H1 (cell line): Measurements from ENCODE around the gene GFOD1. TPM values are rescaled to one million over a fixed set of nuclear protein-coding genes. Genes with fewer than 3 reads are reported as not detected.

ENCODE experiments used
- CTCF ChIA-PET: fragments of 300-600 bp; sonication (Branson Sonifier 250); formaldehyde crosslinking; loops from one replicate; lab custom pipeline; 2021; ENCODE audit not compliant: partially characterized antibody; lab: Charles Lee
- POLR2A ChIA-PET: fragments of 300-600 bp; sonication (Branson Sonifier 250); formaldehyde crosslinking; loops from one replicate; lab custom pipeline; 2021; ENCODE audit warnings: inconsistent platforms; ENCODE audit not compliant: partially characterized antibody; lab: Charles Lee
- DNase-seq, 2 experiments: peaks; one replicate each; pipeline versions ENCODE4 v3.0.0 to v3.0.0-alpha.2; 2010 to 2022; ENCODE audit warnings: low spot score in 2 of 2, low read depth in 1 of 2, mixed read lengths in 1 of 2
- FAIRE-seq: peaks from 2 replicates; lab custom pipeline; 2011; peaks lifted over from hg19 to GRCh38; lab: Jason Lieb, UNC
- H2AFZ ChIP-seq: 2 replicates; pipeline ENCODE4 v1.8.1; 2012; ENCODE audit warnings: low read length, inconsistent platforms
- H2AK5ac ChIP-seq: 2 replicates; pipeline ENCODE4 v1.6.1; 2013; ENCODE audit warnings: low read depth, low read length
- H2BK120ac ChIP-seq: replicated peaks from 2 replicates; pipeline ENCODE3; 2013; ENCODE audit warnings: low read depth, low read length, inconsistent platforms
- H2BK12ac ChIP-seq: 2 replicates; pipeline ENCODE4 v1.6.1; 2013; ENCODE audit warnings: low read depth, low read length
- H2BK15ac ChIP-seq: 2 replicates; pipeline ENCODE4 v1.6.1; 2013; ENCODE audit warnings: low read length
- H2BK20ac ChIP-seq: 2 replicates; pipeline ENCODE4 v1.6.1; 2013; ENCODE audit warnings: low read length
- H2BK5ac ChIP-seq: 2 replicates; pipeline ENCODE4 v1.6.1; 2013; ENCODE audit warnings: low read depth, low read length
- H3K14ac ChIP-seq: 2 replicates; pipeline ENCODE4 v1.6.1; 2013; ENCODE audit warnings: inconsistent platforms; ENCODE audit not compliant: insufficient read length
- H3K18ac ChIP-seq: 2 replicates; pipeline ENCODE4 v1.6.1; 2013; ENCODE audit warnings: low read length; ENCODE audit errors: extremely low read depth
- H3K23ac ChIP-seq: 2 replicates; pipeline ENCODE4 v1.6.1; 2013; ENCODE audit warnings: inconsistent platforms; ENCODE audit not compliant: insufficient read length
- H3K23me2 ChIP-seq: 2 replicates; pipeline ENCODE4 v1.6.1; 2013; ENCODE audit warnings: low read depth, low read length
- H3K27ac ChIP-seq: 2 replicates; pipeline ENCODE4 v1.6.1; 2011; ENCODE audit warnings: low read depth, low read length, inconsistent platforms
- H3K27me3 ChIP-seq, 4 experiments: replicated peaks in 1 of 4; 1 replicate in 1 of 4; 2 replicates in 3 of 4; pipeline versions ENCODE4 v1.6.1 to v1.8.1; 2011 to 2013; ENCODE audit warnings: low read length in 3 of 4, mild to moderate bottlenecking in 3 of 4, inconsistent platforms in 2 of 4, mixed read lengths in 2 of 4, moderate library complexity in 1 of 4; ENCODE audit not compliant: control insufficient read depth in 3 of 4, insufficient read depth in 3 of 4; ENCODE audit errors: extremely low read depth in 1 of 4
- H3K36me3 ChIP-seq, 4 experiments: 2 replicates each; pipeline versions ENCODE4 v1.6.1 to v1.8.1; 2011 to 2013; ENCODE audit warnings: mild to moderate bottlenecking in 4 of 4, low read length in 3 of 4, moderate library complexity in 2 of 4, control low read depth in 1 of 4, inconsistent platforms in 1 of 4; ENCODE audit not compliant: insufficient read depth in 4 of 4, control insufficient read depth in 2 of 4
- H3K4ac ChIP-seq: replicated peaks from 2 replicates; pipeline ENCODE3; 2013; ENCODE audit warnings: low read length, low read depth, mixed read lengths, inconsistent platforms; ENCODE audit not compliant: insufficient read length
- H3K4me1 ChIP-seq, 4 experiments: replicated peaks in 1 of 4; 1 replicate in 1 of 4; 2 replicates in 3 of 4; pipeline versions ENCODE4 v1.6.1 to v1.8.1; 2011 to 2013; ENCODE audit warnings: low read length in 3 of 4, inconsistent platforms in 2 of 4, mixed read lengths in 1 of 4; ENCODE audit not compliant: insufficient read depth in 4 of 4, control insufficient read depth in 3 of 4
- H3K4me2 ChIP-seq, 2 experiments: 2 replicates each; pipeline versions ENCODE4 v1.6.1 to v1.8.1; 2011 to 2013; ENCODE audit warnings: low read depth in 2 of 2, low read length in 2 of 2, control low read depth in 1 of 2, inconsistent platforms in 1 of 2, mild to moderate bottlenecking in 1 of 2; ENCODE audit not compliant: insufficient read depth in 1 of 2
- H3K4me3 ChIP-seq, 4 experiments: fragments of 200-600, 300-600 bp in 1 of 4; sonication (generic), shearing (Covaris generic), sonication (Bioruptor Twin) in 1 of 4; 2 replicates each; pipeline versions ENCODE4 v1.5.1 to v1.8.1; 2011 to 2016; ENCODE audit warnings: low read length in 4 of 4, low read depth in 3 of 4, control low read depth in 2 of 4, inconsistent platforms in 2 of 4, mild to moderate bottlenecking in 2 of 4, mixed read lengths in 1 of 4, moderate library complexity in 1 of 4; ENCODE audit not compliant: insufficient read depth in 2 of 4; ENCODE audit errors: extremely low read depth in 1 of 4
- H3K56ac ChIP-seq: replicated peaks from 2 replicates; pipeline ENCODE3; 2013; ENCODE audit warnings: low read depth, mild to moderate bottlenecking, mixed read lengths, low read length, inconsistent platforms; ENCODE audit not compliant: insufficient read length
- H3K79me1 ChIP-seq: 2 replicates; pipeline ENCODE4 v1.6.1; 2013; ENCODE audit warnings: low read depth, low read length, control low read depth
- H3K79me2 ChIP-seq, 2 experiments: 2 replicates each; pipeline versions ENCODE4 v1.6.1 to v1.8.1; 2012 to 2013; ENCODE audit warnings: low read length in 2 of 2, mild to moderate bottlenecking in 2 of 2, inconsistent platforms in 1 of 2; ENCODE audit not compliant: insufficient read depth in 2 of 2, control insufficient read depth in 1 of 2
- H3K9ac ChIP-seq, 4 experiments: replicated peaks in 1 of 4; 1 replicate in 1 of 4; 2 replicates in 3 of 4; pipeline versions ENCODE4 v1.6.1 to v1.8.1; 2011 to 2013; ENCODE audit warnings: low read depth in 3 of 4, low read length in 3 of 4, control low read depth in 2 of 4, mild to moderate bottlenecking in 2 of 4, moderate library complexity in 2 of 4, inconsistent platforms in 1 of 4; ENCODE audit errors: extremely low read depth in 1 of 4
- H3K9me3 ChIP-seq, 2 experiments: 2 replicates each; pipeline versions ENCODE4 v1.6.1 to v1.8.1; 2012 to 2013; ENCODE audit warnings: mild to moderate bottlenecking in 2 of 2, moderate library complexity in 2 of 2, control low read depth in 1 of 2, inconsistent platforms in 1 of 2, low read depth in 1 of 2, low read length in 1 of 2, mixed read lengths in 1 of 2; ENCODE audit not compliant: insufficient read depth in 2 of 2
- H4K20me1 ChIP-seq, 2 experiments: replicated peaks in 1 of 2; 2 replicates each; pipeline versions ENCODE3 to v1.8.1; 2011 to 2013; ENCODE audit warnings: inconsistent platforms in 2 of 2, low read length in 2 of 2, mild to moderate bottlenecking in 1 of 2; ENCODE audit not compliant: insufficient read depth in 2 of 2, control insufficient read depth in 1 of 2
- H4K5ac ChIP-seq: 2 replicates; pipeline ENCODE4 v1.6.1; 2013; ENCODE audit warnings: low read length, low read depth, mixed read lengths, inconsistent platforms; ENCODE audit not compliant: insufficient read length
- H4K8ac ChIP-seq: 2 replicates; pipeline ENCODE4 v1.8.0; 2013; ENCODE audit warnings: mild to moderate bottlenecking, moderate library complexity, low read length, inconsistent platforms; ENCODE audit not compliant: insufficient read depth; ENCODE audit errors: extremely low read depth
- H4K91ac ChIP-seq: replicated peaks from 2 replicates; pipeline ENCODE3; 2013; ENCODE audit warnings: low read length, mixed read lengths, inconsistent platforms; ENCODE audit not compliant: insufficient read length
- CTCF ChIP-seq, 3 experiments: IDR thresholded peaks; 1 replicate in 2 of 3; 2 replicates in 1 of 3; pipeline versions ENCODE4 v1.5.1 to v1.6.1; 2011; ENCODE audit warnings: low read length in 3 of 3, mild to moderate bottlenecking in 3 of 3, inconsistent platforms in 2 of 3, low read depth in 1 of 3, moderate library complexity in 1 of 3; ENCODE audit not compliant: insufficient read depth in 1 of 3; ENCODE audit errors: control extremely low read depth in 1 of 3
- YY1 ChIP-seq: IDR thresholded peaks from 2 replicates; pipeline ENCODE4 v1.6.1; 2011; ENCODE audit warnings: low read depth, mild to moderate bottlenecking, low read length
- WGBS, 2 experiments: shearing (Covaris generic) in 1 of 2; methylation state at CpG; one replicate each; pipeline versions ENCODE4 v1.1.6 to v1.1.7; 2013 to 2015; ENCODE audit warnings: low lambda C conversion rate in 2 of 2, mixed read lengths in 2 of 2, inconsistent platforms in 1 of 2, low coverage in 1 of 2, missing lambda C conversion rate in 1 of 2; ENCODE audit not compliant: insufficient replicate concordance in 2 of 2, insufficient coverage in 1 of 2, insufficient read length in 1 of 2; ENCODE audit errors: extremely low coverage in 1 of 2, missing lambda C conversion rate in 1 of 2; 5-methylcytosine and 5-hydroxymethylcytosine counted together
- polyA plus RNA-seq, 7 experiments: library from polyadenylated mRNA; depleted of rRNA in 3 of 7; stranded (reverse) in 5 of 7; unstranded in 2 of 7; fragments of >200 nt in 5 of 7; fragments of 200-250 nt in 2 of 7; gene quantifications; 1 replicate in 5 of 7; 2 replicates in 1 of 7; 4 replicates in 1 of 7; pipeline versions ENCODE4 v1.2.1 to v1.2.3, GENCODE V29; 2011 to 2013; ENCODE audit warnings: missing spikeins in 2 of 7, mixed read lengths in 2 of 7
- total RNA-seq: library from RNA; stranded (reverse); fragmentation: NEBNext Ultra II Directional; extraction: Animal tissue kit (Norgen Biotek cat#: 25700); gene quantifications from 2 replicates; pipeline ENCODE4 v1.2.1, GENCODE V29; 2021

GFOD1 gene
- total and polyA plus RNA-seq, 2 of the 8 experiments (the other 6 are each of a cell fraction or from before 2014, with no cell fraction given), result 2.5 to 8.8 TPM

- FAIRE-seq, result no peak
- Histone ChIP-seq H3K4me3 (no peak overlapping the region), H4K91ac (peak overlapping the region; percentile 49), H2BK15ac (no peak overlapping the region), H2BK12ac (peak overlapping the region; percentile 7; the same call in 1 of the 2 replicates), H3K4me1 (peaks cover 5 to 12% (median 10%) of the 10 kb centered on the region in 4 experiments), H3K9me3 (no peaks in the 10 kb centered on the region), H3K18ac (no peak overlapping the region), H2AFZ (0 out of 2 replicates have a peak overlapping the region, but pooled peaks have one; percentile 23), H4K5ac (no peak overlapping the region), H3K23ac (no peak overlapping the region), H3K14ac (no peak overlapping the region), H2BK5ac (no peak overlapping the region; the same call in 1 of the 2 replicates), H4K20me1 (no peaks in the 10 kb centered on the region), H2AK5ac (no peak overlapping the region), H2BK20ac (peak overlapping the region; percentile 81; the same call in 1 of the 2 replicates), H3K56ac (no peak overlapping the region), H3K9ac (no peak overlapping the region), H2BK120ac (no peak overlapping the region), H3K23me2 (no peaks in the 10 kb centered on the region), H3K4ac (no peak overlapping the region), H4K8ac (no peak overlapping the region), H3K79me1 (no peaks in the 10 kb centered on the region), H3K79me2 (no peaks in the 10 kb centered on the region), H3K4me2 (no peak overlapping the region), H3K27ac (no peak overlapping the region), H3K36me3 (no peaks in the 10 kb centered on the region), H3K27me3 (no peaks in the 10 kb centered on the region)
- DNase-seq, result no peak
- CTCF ChIA-PET, result interaction anchor here (0.8 to 1.2 kb wide), 3 partner anchors 22 to 71 kb away, joined by 3 to 4 read pairs (median 3); no protein-coding TSS in a partner anchor
- WGBS, 2 experiments, result 86% methylated on average over 3 of the region's 3 CpGs; no CpG with 5 or more reads in 1 of the 2 experiments
- POLR2A ChIA-PET, result interaction anchor here (0.9 to 1.7 kb wide), 2 partner anchors 41 to 102 kb away, joined by 3 to 6 read pairs; no protein-coding TSS in a partner anchor
- TF ChIP-seq YY1 (no peak), CTCF (IDR thresholded peaks at IDR 0.05; ENCODE audit: control extremely low read depth in 1 of 3, insufficient read depth in 1 of 3, low read depth in 1 of 3, low read length in 3 of 3) (no peak)
These were observed 47.1 kb upstream of the GFOD1 start for GRCh38 chr6:13534536-13534935.
